LHCN-M2 (cell line): ENCODE measurements around the gene SNTG2. TPM values are rescaled to one million over a fixed set of nuclear protein-coding genes. Genes with fewer than 3 reads are reported as not detected.
"Not testable (repeated sequence)": the region's sequence is repeated elsewhere in the genome, so short reads cannot be mapped to it uniquely, and the experiment has no call there.

Experiments used
- DNase-seq: peaks from one replicate; pipeline ENCODE4 v3.0.0-alpha.2; 2012; ENCODE audit warnings: low read depth
- total RNA-seq: library from RNA; depleted of rRNA; stranded (reverse); fragments of >200 nt; gene quantifications from 2 replicates; pipeline ENCODE4 v1.2.3, GENCODE V29; 2014

Gene SNTG2
- total RNA-seq, 1 experiment from 2014 or later = not detected

DNA sequence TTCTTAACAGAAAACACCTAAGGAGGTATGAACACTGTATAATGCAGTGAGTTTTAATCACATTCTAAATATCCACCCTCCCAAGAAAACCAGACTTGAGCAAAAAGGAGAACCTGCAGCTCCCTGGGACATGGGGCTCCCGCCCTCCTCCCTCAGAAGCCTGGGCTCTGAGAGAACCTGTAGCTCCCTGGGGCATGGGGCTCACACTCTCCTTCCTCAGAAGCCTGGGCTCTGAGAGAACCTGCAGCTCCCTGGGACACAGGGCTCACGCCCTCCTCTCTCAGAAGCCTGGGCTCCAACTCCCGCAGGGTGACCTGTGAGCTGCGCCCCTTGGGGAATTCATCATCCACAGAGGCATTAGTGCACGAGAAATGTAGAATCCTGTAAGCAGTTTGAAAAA is 222.9 kb downstream of the SNTG2 start:
- no peak for DNase-seq

GRCh38 chr2:1181893-1182292 is 231.2 kb downstream of the SNTG2 start:
- DNase-seq = no peak

- DNase-seq = no peak
Measured at GRCh38 chr2:1183300-1183699, 232.7 kb downstream of the SNTG2 start.

DNA sequence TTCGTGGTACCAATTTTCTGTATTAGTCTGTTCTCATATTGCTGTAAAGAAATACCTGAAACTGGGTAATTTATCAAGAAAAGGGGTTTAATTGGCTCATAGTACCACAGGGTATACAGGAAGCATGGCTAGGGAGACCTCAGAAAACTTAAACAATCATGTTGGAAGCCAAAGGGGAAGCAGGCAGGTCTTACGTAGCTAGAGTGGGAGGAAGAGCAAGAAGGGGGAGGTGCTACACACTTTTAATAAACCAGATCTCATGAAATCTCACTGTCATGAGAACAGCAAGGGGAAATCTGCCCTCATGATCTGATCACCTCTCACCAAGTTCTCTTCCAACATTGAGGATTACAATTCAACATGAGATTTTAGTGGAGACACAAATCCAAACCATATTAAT is 235.8 kb downstream of the SNTG2 start:
- no peak for DNase-seq

- DNase-seq = no peak
Measured at GRCh38 chr2:1187189-1187588, 236.5 kb downstream of the SNTG2 start.

DNA sequence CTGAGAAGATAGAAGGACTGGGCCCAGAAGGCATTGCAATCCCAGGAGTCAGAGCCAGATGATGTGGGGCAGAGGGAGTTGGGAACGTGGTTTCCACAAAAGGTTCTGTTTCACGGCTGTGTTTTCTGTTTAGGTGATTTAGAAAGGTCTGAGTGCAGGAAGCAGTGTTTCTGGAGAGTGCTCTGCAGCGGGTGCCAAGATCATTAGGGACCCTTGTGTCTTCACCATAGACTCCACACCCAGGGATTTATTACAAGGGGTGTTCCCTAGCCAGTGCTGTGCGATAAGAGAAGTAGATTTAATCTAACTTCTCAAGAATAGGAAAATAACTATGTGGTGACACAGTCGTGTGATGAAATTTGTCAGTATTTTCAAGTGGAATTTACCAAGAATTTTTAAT is 241.5 kb downstream of the SNTG2 start:
- no peak for DNase-seq

GRCh38 chr2:1193801-1194200 is 243.2 kb downstream of the SNTG2 start:
- DNase-seq = no peak

DNA sequence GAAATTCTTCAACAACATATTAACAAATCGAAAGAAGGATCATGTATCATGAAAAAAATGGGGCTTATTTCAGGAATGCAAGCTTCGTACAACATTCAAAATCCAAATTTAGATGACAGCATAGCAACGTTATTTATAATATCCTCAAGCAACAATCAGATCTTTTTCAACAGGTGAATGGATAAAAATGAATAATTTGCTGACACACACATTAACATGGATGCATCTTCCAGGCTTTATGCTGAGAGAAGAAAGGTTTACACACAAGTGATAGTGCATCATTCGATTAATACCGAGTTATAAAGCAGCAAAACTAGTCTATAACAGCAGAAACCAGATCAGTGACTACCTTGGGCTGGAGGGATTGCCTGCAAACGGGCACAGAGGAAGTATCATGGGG is 253.1 kb downstream of the SNTG2 start:
- no peak for DNase-seq

DNA sequence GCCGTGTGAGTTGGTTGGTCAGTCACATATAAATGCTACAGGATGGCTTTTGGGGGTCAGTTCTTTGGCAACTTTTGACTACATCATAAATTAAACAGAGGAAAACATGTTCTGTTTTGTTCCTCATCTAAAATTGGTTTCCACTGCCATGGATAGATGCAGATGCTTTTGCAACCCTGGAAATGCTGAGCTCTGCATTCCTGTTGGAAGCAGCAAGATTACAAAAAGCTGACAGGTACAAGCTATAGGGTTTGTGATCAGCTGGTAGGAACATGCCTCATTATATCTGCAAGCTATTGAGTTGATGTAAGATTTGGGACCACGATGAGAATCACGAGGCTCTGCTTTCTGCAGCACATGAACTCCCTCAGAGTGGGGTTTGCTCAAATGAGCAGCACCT is 255.2 kb downstream of the SNTG2 start:
- DNase-seq = no peak

DNA sequence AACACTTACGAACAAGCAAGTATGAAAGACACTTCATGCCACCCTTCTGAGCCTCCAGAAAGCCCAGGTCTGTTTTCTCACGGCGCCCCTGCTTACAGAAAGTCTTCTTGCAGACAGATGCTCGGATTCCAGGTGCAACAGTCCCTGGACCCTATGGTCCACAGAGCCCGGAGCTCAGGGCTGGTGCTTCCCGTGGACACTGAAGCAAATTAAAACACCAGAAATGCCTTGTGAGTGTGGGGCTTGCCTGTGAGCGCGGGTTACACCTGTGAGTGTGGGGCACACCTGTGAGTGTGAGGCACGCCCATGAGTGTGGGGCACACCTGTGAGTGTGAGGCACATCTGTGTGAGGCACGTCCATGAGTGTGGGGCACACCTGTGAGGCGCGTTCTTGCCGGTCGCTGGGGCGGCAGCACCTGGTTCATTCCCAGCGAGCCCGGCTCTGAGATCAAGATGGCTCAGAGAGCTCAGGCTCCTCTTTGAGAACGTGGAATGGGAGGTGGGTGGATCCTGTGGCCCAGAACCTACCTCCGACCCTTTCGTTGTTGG is 257.4 kb downstream of the SNTG2 start:
- DNase-seq = no peak

GRCh38 chr2:1208522-1208921 is 257.9 kb downstream of the SNTG2 start:
- DNase-seq = no peak

DNA sequence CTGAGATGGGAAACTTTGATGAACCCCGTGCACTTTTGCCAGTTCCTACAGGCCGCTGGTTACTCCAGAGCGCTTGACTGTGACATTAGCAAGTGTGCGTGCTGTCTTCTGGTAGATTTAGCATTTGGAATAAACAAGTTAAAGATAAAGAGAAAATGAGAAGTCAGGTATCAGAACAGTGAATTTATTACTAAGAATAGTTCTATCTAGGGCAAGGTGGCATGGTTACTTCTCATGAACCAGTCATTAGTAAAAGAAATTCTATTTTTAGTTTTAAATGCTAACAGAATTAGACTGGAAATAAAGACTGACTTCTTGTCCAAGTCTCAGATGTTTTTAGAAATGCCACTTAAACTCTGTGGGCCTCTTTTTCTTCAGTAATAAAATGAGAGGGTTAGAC is 258.6 kb downstream of the SNTG2 start:
- no peak for DNase-seq

- DNase-seq = no peak
Measured at GRCh38 chr2:1209761-1210160, 259.1 kb downstream of the SNTG2 start.

- no peak for DNase-seq
Measured at GRCh38 chr2:1210352-1210751, 259.7 kb downstream of the SNTG2 start.

- no peak for DNase-seq
Measured at GRCh38 chr2:1219901-1220573, 269.4 kb downstream of the SNTG2 start.

DNA sequence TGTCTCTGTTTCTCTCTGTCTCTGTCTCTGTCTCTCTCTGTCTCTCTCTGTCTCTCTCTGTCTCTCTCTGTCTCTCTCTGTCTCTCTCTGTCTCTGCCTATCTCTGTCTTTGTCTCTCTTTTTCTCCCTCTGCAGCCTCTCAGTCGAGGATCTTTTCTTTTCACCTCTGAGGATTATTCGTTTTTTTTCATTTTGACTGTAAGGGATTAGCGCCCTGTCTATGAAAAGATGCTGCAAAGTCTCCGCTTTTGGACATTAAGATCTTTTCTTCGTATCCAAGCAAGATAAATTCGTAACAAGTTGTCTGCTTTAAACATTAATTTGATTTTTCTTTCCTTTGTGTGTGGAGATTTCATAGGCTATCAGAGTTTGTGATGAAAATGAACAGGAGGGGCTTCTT is 271.4 kb downstream of the SNTG2 start:
- peak; percentile 7 for DNase-seq

DNA sequence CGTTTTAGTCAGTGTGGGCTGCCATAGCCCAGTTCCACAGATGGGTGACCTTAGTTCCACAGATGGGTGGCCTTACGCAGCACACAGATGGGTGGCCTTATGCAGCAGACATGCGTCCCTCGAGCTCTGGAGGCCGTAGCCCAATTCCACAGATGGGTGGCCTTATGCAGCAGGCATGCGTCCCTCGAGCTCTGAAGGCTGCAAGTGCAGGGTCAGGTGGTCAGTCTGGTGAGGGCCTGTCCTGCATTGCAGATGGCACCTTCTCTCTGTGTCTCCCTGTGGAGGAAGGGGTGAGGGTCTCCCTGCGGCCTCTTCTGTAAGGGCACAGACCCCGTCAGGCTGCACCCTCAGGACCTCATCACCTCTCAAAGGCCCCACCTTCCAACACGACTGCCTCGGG is 273.1 kb downstream of the SNTG2 start:
- no peak for DNase-seq

DNA sequence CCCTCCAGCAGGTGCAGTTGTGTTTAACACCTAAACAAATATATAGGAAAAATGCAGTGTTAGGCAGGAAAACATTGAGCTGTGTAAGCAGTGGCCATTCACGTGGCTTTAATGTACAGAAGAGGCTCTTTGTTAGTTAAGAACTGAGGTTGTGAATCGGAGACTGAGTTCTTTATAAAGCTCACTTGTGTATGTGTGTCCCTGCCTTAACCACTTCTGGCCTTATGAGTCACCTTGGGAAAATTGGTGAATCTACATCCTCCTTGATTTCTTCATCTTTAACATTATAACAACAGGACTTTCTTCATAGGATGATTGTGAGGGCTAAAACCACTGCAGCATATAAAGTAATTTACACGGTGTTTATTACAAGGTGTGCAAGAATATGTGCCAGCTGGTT is 274.3 kb downstream of the SNTG2 start:
- DNase-seq = no peak

DNA sequence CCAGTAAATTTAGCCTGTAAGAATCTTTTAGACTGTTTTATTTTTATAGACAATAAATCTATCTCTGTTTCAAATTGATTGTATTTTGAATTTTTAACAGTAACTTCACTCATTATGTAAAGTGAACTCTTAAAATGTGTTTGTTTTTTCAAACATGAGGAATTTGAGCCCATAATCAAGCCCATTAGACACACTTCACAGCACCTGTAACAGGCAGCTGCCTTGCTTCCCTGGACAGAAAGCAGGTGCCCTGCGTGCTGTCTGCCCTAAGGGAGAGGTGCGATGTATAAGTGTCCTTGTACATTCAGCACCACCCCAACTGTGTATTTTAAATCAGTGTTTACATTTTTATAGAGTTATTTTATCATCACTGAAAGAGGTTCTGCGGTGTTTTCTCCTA is 276.1 kb downstream of the SNTG2 start:
- no peak for DNase-seq

GRCh38 chr2:1227274-1227900 is 276.7 kb downstream of the SNTG2 start:
- no peak for DNase-seq

GRCh38 chr2:1229596-1229995 is 278.9 kb downstream of the SNTG2 start:
- not testable (repeated sequence) for DNase-seq

GRCh38 chr2:1230155-1230893 is 279.7 kb downstream of the SNTG2 start:
- no peak for DNase-seq
